Left colon (tissue), 2 donors: Measurements from ENCODE around the gene CALHM6. TPM values are rescaled to one million over a fixed set of nuclear protein-coding genes. Genes with fewer than 3 reads are reported as not detected.

Experiments
- ATAC-seq: fragments of 200-7000 bp; cut with Tn5 transposase; one replicate; pipeline ENCODE4 v1.9.1; 2020; ENCODE audit warnings: mild to moderate bottlenecking, moderate library complexity
- DNase-seq, 2 donors: peaks; one replicate each; pipeline ENCODE4 v3.0.0-alpha.2; 2020
- intact Hi-C, 2 donors: fragments of 100-400 bp; cut with DNase I in 1 of 2; cut with micrococcal nuclease in 1 of 2; formaldehyde crosslinking; loops; one replicate each; pipeline versions ENCODE4 v1.11.2 to v1.14.0; 2022; cut with DNase I, micrococcal nuclease
- total RNA-seq, 2 donors: library from RNA; stranded (reverse); fragmentation: NEBNext Ultra II Directional; extraction: Animal tissue kit (Norgen Biotek cat#: 25700); gene quantifications; one replicate each; pipeline ENCODE4 v1.2.1, GENCODE V29; 2021
- donor health status: DM: no; HTN: no; CAD: no.
- donor health status: DM: yes; HTN: yes; CAD: no.

The CALHM6 gene
- total RNA-seq, 2 donors from 2014 or later: 0.61 to 4.2 TPM

GRCh38 chr6:116439522-116440051, 21.6 kb upstream of the CALHM6 start:
- no peak for DNase-seq
- intact Hi-C loops: loop anchor here in 1 of 2 donors (10.0 kb wide), 1 partner anchor 145 kb away; no protein-coding TSS in a partner anchor
- ATAC-seq: no peak

DNA sequence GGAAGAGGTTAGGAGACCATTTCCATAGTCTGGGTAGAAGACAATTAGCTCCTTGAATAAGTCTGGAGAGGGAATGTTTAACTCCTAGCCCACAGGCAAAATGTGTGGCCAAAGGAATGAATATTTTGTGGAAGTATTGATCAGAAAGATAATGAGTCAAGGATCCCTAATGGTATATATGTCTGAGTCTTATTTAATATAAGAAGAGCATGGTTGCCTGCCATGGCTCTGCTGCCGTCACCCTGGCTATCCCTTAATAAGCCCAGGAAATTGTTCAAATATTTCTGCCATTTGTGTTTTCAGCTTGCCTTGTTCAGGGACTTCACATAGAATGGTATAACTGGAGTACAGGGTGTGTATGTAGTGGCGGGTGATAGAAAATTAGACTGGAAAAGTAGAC, 18.1 kb upstream of the CALHM6 start:
- intact Hi-C loops: no loop called here
- no peak for ATAC-seq
- no peak for DNase-seq

GRCh38 chr6:116444092-116444491, 17.1 kb upstream of the CALHM6 start:
- DNase-seq (no peak), ATAC-seq (peak; percentile 59)
- intact Hi-C loops: no loop called here

DNA sequence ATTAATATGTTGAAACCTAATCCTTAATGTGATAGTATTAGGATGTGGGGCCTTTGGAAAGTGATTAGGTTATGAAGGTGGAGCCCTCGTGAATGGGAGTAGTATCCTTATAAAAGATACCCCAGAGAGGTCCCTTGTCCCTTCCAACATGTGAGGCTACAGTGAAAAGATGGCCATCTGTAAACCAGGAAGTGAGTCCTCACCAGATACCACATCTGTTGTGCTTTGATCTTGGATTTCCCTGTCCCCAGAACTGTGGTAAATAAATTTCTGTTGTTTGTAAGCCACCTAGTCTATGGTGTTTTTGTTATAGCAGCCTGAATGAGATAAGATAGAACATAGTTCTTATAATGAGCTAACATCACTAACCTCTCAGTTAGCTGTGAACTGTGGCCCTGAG, 16.6 kb upstream of the CALHM6 start:
- ATAC-seq: no peak

DNA sequence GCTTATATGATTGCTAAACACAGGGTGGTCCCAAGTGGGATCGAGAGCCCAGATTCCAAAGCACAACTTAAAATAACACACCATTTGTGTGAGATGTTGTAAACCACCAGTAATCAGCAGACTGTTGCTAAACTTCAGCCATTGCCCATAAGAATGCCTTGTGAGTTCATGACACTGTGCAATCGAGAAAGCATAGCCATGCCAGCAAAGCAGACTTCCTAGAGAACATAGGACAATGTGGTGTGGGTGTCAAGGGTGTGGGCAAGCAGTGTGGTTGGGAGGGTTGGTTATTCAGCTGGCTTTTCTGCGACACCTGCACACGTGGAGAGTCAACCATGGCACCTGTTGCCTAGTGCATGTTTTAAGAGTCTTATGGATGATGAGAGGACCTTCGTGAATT, 16.1 kb upstream of the CALHM6 start:
- peak; percentile 66 for ATAC-seq
- intact Hi-C loops: no loop called here
- DNase-seq: no peak

More for the DNA sequence above, 16.6 kb upstream of the CALHM6 start:
- intact Hi-C loops: no loop called here
- no peak for DNase-seq

GRCh38 chr6:116446399-116446798, 14.8 kb upstream of the CALHM6 start:
- peak; percentile 61 for ATAC-seq
- no peak for DNase-seq

GRCh38 chr6:116447052-116447451, 14.1 kb upstream of the CALHM6 start:
- DNase-seq (no peak), ATAC-seq (no peak)
- intact Hi-C loops: no loop called here

More at GRCh38 chr6:116446399-116446798, 14.8 kb upstream of the CALHM6 start:
- intact Hi-C loops: no loop called here

- intact Hi-C loops: no loop called here
- ATAC-seq (no peak), DNase-seq (no peak)
Observed at GRCh38 chr6:116447496-116448011, 13.6 kb upstream of the CALHM6 start.

- no peak for ATAC-seq
- intact Hi-C loops: no loop called here
- no peak for DNase-seq
Observed at GRCh38 chr6:116449565-116449964, 11.6 kb upstream of the CALHM6 start.

GRCh38 chr6:116450185-116450710, 10.9 kb upstream of the CALHM6 start:
- DNase-seq (no peak), ATAC-seq (no peak)
- intact Hi-C loops: no loop called here

GRCh38 chr6:116450769-116451740, 10.1 kb upstream of the CALHM6 start:
- intact Hi-C loops: no loop called here
- ATAC-seq: peak; percentile 52
- no peak for DNase-seq

DNA sequence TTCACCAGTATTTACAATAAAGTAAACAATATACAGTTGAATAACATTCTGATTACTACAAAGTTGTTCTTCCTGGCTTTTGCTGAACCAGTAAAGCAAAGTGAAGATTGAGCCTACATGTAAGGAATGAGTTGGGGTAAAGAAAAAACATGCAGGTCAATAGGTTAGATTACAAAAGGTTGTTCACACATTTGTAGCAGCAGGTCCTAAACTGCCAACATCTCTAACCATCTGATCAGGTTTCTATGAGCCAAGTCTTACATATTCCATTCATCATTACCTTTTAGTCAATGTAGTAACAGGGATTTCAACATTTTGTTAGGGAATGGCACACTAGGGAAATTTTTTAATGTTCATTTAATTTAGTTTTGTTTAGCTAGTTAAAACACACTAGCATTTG, 9.3 kb upstream of the CALHM6 start:
- intact Hi-C loops: no loop called here
- no peak for ATAC-seq

DNA sequence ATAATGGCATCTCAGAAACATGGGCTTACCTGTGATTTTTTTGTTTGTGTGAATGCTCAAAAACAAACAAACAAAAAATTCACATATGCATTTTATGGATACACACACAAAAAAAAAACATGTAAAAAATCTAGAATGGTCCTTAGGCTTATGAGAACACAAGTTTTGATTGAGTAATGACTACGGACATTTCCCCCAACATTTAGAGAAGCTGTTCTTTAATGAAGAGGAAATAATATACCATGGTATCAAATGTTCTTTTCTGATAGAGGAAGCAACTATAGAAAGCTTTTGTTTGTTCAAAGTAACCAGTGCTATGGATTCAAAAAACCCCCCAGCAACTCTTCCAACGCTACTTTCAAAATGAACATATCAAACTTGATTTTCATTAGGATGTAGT, 8.6 kb upstream of the CALHM6 start:
- DNase-seq (no peak), ATAC-seq (no peak)
- intact Hi-C loops: no loop called here

More for the DNA sequence above, 9.3 kb upstream of the CALHM6 start:
- DNase-seq: no peak

DNA sequence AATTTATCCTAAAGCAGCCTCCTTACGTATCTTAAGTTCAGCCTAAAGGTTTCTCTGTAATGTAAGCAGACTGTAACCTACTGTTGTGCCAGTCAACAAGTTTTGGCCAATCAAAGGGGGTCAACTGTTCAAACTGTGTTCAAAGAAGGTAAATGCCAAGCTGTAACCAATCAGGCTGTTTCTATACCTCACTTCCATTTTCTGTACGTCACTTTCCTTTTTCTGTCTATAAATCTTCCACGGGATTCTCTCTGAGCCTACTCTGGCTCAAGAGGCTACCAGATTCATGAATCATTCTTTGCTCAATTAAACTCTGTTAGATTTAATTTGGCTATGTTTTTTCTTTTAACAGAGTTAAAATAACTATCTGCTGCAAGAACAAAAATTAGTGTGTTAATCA, 5.1 kb upstream of the CALHM6 start:
- ATAC-seq (no peak), DNase-seq (no peak)
- intact Hi-C loops: no loop called here

GRCh38 chr6:116456927-116457326, 4.2 kb upstream of the CALHM6 start:
- no peak for ATAC-seq
- intact Hi-C loops: no loop called here
- no peak for DNase-seq

GRCh38 chr6:116458264-116458663, 2.9 kb upstream of the CALHM6 start:
- ATAC-seq (no peak), DNase-seq (no peak)
- intact Hi-C loops: no loop called here

- intact Hi-C loops: no loop called here
- no peak for DNase-seq
- no peak for ATAC-seq
Observed at GRCh38 chr6:116459927-116460326, 1.2 kb upstream of the CALHM6 start.

DNA sequence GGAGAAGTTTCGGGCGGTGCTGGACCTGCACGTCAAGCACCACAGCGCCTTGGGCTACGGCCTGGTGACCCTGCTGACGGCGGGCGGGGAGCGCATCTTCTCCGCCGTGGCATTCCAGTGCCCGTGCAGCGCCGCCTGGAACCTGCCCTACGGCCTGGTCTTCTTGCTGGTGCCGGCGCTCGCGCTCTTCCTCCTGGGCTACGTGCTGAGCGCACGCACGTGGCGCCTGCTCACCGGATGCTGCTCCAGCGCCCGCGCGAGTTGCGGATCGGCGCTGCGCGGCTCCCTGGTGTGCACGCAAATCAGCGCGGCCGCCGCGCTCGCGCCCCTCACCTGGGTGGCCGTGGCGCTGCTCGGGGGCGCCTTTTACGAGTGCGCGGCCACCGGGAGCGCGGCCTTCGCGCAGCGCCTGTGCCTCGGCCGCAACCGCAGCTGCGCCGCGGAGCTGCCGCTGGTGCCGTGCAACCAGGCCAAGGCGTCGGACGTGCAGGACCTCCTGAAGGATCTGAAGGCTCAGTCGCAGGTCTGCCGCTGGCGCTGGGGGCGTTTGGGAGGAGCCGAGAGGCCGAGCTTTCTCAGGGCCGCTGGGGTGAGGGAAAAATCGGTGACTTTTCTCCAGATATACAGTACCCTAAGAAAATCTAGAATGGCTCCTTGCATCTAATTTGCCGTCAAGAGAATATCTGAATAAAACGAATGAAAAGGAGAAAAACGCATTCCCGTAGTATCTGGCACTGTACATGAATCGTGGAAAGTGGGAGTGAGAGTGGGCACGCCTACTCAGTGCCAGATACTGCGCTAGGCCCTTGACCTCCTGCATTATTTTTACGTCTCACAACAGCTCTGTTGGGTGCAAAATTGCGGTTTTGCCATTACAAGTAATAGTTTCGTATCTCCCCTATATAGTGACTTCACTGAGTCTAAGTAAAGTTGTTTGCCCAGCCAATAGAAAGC, 1.0 kb downstream of the CALHM6 start:
- peak; percentile 31 to 58 for DNase-seq
- ATAC-seq: peak; percentile 80
- intact Hi-C loops: no loop called here

- intact Hi-C loops: no loop called here
- ATAC-seq (no peak), DNase-seq (no peak)
Observed at GRCh38 chr6:116463301-116463700, 2.1 kb downstream of the CALHM6 start.
